GM12892 (cell line): Measurements from ENCODE around the gene PTPN23.

Experiments
- POLR2A ChIP-seq: IDR thresholded peaks from 2 replicates; pipeline ENCODE4 v1.6.1; 2011; ENCODE audit warnings: low read depth, low read length, control low read depth
- POLR2AphosphoS5 ChIP-seq: IDR thresholded peaks from 2 replicates; pipeline ENCODE4 v1.6.1; 2011; ENCODE audit warnings: low read depth, low read length, control low read depth
- TAF1 ChIP-seq: IDR thresholded peaks from 2 replicates; pipeline ENCODE4 v1.6.1; 2011; ENCODE audit warnings: low read depth, mild to moderate bottlenecking, control low read depth, low read length, borderline replicate concordance

DNA sequence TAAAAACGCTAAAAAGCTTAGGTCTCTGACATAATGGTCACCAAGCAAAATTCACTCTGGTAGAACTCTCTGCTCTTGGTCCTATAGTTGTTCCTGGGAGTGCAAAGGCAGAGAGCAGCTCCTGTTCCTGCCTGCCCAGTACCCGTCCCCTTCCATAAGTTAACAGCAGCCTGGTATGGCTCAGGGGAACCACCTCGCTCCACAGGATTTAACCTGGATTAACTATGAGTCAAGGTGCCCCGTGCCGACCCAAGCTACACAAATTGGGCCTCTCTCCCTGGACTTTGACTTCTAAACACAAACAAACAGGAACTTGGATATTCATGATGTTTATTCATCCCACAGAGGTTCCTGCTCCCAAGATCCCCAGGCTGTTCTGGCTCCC, 62.8 kb downstream of the PTPN23 start:
- TF ChIP-seq POLR2A, result no peak
- no peak for TF ChIP-seq TAF1
- no peak for TF ChIP-seq POLR2AphosphoS5
